Astrocyte of the spinal cord (primary cell): ENCODE results near the gene FSTL1.

Experiments
- DNase-seq: peaks from one replicate; pipeline ENCODE4 v3.0.0; 2011; ENCODE audit warnings: low read depth, low spot score
- H3K4me3 ChIP-seq: 2 replicates; pipeline ENCODE4 v1.5.1; 2011; ENCODE audit warnings: low read depth, mild to moderate bottlenecking, low read length, moderate library complexity
- CTCF ChIP-seq: IDR thresholded peaks from 2 replicates; pipeline ENCODE4 v1.5.1; 2012; ENCODE audit warnings: low read depth, mild to moderate bottlenecking, low read length, inconsistent platforms
- in situ Hi-C: cut with HindIII; loops from 2 replicates; pipeline ENCODE4 v1.10.0; 2017; ENCODE audit warnings: low sequenced_read_pairs

Gene FSTL1

GRCh38 chr3:120348991-120349854, 101.6 kb downstream of the FSTL1 start, which contains the start of gene LRRC58:
Gene LRRC58, minus strand, starts transcription at chr3:120349354. Its CDS starts 111 bp downstream, at chr3:120349243.
- in situ Hi-C loops, result no loop called here
- DNase-seq, result peak; percentile 95
- TF ChIP-seq CTCF, result peak; percentile 31
- H3K4me3 ChIP-seq, result peak within 1 kb of the TSS; percentile 75

- in situ Hi-C loops, result no loop called here
- TF ChIP-seq CTCF, result no peak
Measured at GRCh38 chr3:120348065-120348990, 102.5 kb downstream of the FSTL1 start.

GRCh38 chr3:120344349-120344748, 106.4 kb downstream of the FSTL1 start:
- peak; percentile 22 for DNase-seq
- in situ Hi-C loops, result no loop called here
- no peak for TF ChIP-seq CTCF
- H3K4me3 ChIP-seq, result no peak overlapping the region

More at GRCh38 chr3:120348065-120348990, 102.5 kb downstream of the FSTL1 start:
- peak; percentile 3 for DNase-seq
- peak overlapping the region; percentile 75 for H3K4me3 ChIP-seq
